Hepatocyte (in vitro differentiated cells): ENCODE data around the gene FGF21. TPM values are rescaled to one million over a fixed set of nuclear protein-coding genes. Genes with fewer than 3 reads are reported as not detected.

ENCODE experiments used
- DNase-seq: peaks from one replicate; pipeline ENCODE4 v3.0.0-alpha.2; 2016; ENCODE audit warnings: low spot score
- H2AFZ ChIP-seq: fragments of 200-600 bp; sonication (generic); 2 replicates; pipeline ENCODE4 v1.6.0; 2016; ENCODE audit warnings: antibody characterized with exemption, mild to moderate bottlenecking
- H3K27ac ChIP-seq: fragments of 200-600 bp; sonication (generic); 2 replicates; pipeline ENCODE4 v1.5.1; 2016; ENCODE audit warnings: mild to moderate bottlenecking
- H3K27me3 ChIP-seq: fragments of 200-600 bp; sonication (generic); 2 replicates; pipeline ENCODE4 v1.6.1; 2016
- H3K36me3 ChIP-seq: fragments of 200-600 bp; sonication (generic); replicated peaks from 2 replicates; pipeline ENCODE4 v1.5.1; 2016; ENCODE audit warnings: low read depth; ENCODE audit not compliant: insufficient read depth
- H3K4me1 ChIP-seq: fragments of 200-600 bp; sonication (generic); 2 replicates; pipeline ENCODE4 v1.5.1; 2016; ENCODE audit warnings: mild to moderate bottlenecking, moderate library complexity; ENCODE audit not compliant: insufficient read depth
- H3K4me2 ChIP-seq: fragments of 200-600 bp; sonication (generic); 2 replicates; pipeline ENCODE4 v1.6.0; 2016
- H3K4me3 ChIP-seq: fragments of 200-600 bp; sonication (generic); 2 replicates; pipeline ENCODE4 v1.5.1; 2016; ENCODE audit warnings: mild to moderate bottlenecking
- H3K79me2 ChIP-seq: fragments of 200-600 bp; sonication (generic); 2 replicates; pipeline ENCODE4 v1.6.0; 2017; ENCODE audit warnings: mild to moderate bottlenecking
- H3K9me2 ChIP-seq: fragments of 200-600 bp; sonication (generic); replicated peaks from 2 replicates; pipeline ENCODE4 v1.6.0; 2017; ENCODE audit warnings: mild to moderate bottlenecking; ENCODE audit not compliant: insufficient read depth
- H3K9me3 ChIP-seq: fragments of 200-600 bp; sonication (generic); 2 replicates; pipeline ENCODE4 v1.5.1; 2016; ENCODE audit warnings: low read depth, mild to moderate bottlenecking
- H4K20me1 ChIP-seq: fragments of 200-600 bp; sonication (generic); 2 replicates; pipeline ENCODE4 v1.6.0; 2016; ENCODE audit warnings: mild to moderate bottlenecking; ENCODE audit not compliant: insufficient read depth, poor library complexity, severe bottlenecking
- CTCF ChIP-seq: fragments of 200-600 bp; sonication (generic); IDR thresholded peaks from 2 replicates; pipeline ENCODE4 v1.5.1; 2016; ENCODE audit warnings: antibody characterized with exemption, mild to moderate bottlenecking; ENCODE audit not compliant: poor library complexity
- EZH2 ChIP-seq: fragments of 200-600 bp; sonication (generic); IDR thresholded peaks from 2 replicates; pipeline ENCODE4 v1.6.1; 2016; ENCODE audit warnings: antibody characterized with exemption, mild to moderate bottlenecking, borderline replicate concordance
- EZH2phosphoT487 ChIP-seq: fragments of 200-600 bp; sonication (generic); IDR thresholded peaks from one replicate; pipeline ENCODE4 v1.6.1; 2018; ENCODE audit warnings: antibody characterized with exemption, mild to moderate bottlenecking, low read depth, moderate library complexity; ENCODE audit not compliant: unreplicated experiment, severe bottlenecking
- WGBS: methylation state at CpG from one replicate; pipeline ENCODE4 v1.1.6; 2016; ENCODE audit warnings: low lambda C conversion rate; ENCODE audit errors: missing lambda C conversion rate; 5-methylcytosine and 5-hydroxymethylcytosine counted together
- polyA plus RNA-seq: library from polyadenylated mRNA; unstranded; fragments of >200 nt; fragmentation: Nextera tagmentation; extraction: Ambion mirVana; gene quantifications from 2 replicates; pipeline ENCODE4 v1.2.1, GENCODE V29; 2016
- total RNA-seq: library from RNA; depleted of rRNA; stranded (reverse); fragments of >200 nt; gene quantifications from 2 replicates; pipeline ENCODE4 v1.2.3, GENCODE V29; 2014

FGF21 gene
- not detected in 2 replicates for total RNA-seq
- polyA plus RNA-seq = not detected in 2 replicates

DNA sequence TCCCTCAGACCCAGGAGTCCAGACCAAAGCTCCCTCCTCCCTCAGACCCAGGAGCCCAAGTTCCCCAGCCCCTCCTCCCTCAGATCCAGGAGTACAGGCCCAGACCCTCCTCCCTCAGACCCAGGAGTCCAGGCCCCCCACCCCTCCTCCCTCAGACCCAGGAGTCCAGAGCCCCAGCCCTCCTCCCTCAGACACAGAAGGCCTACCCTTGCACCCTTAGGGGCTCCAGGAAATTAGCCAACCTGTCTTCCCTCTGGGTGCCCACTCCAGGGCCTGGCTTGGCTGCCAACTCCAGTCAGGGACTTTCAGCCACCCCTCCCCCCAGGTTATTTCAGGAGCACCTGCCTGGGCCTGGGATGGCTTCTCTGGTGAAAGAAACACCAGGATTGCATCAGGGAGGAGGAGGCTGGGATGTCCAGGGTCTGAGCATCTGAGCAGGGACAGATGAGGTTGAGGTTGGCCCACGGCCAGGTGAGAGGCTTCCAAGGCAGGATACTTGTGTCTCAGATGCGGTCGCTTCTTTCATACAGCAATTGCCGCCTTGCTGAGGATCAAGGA, at the start of gene FGF21:
TSS of gene FGF21 (plus strand) at position 441 of the 558 bp plus-strand sequence. CDS start 713 bp downstream, outside the sequence.
- Histone ChIP-seq H3K9me2 (no peaks in the 10 kb centered on the region), H4K20me1 (no peaks in the 10 kb centered on the region), H3K27ac (no peak within 1 kb of the TSS), H3K9me3 (no peaks in the 10 kb centered on the region), H3K36me3 (no peaks in the 10 kb centered on the region), H3K4me3 (no peak within 1 kb of the TSS), H3K27me3 (peaks cover 11% of the 10 kb centered on the region), H2AFZ (no peak within 1 kb of the TSS), H3K4me1 (peaks cover 7% of the 10 kb centered on the region), H3K4me2 (no peak within 1 kb of the TSS), H3K79me2 (no peaks in the 10 kb centered on the region)
- WGBS = 92% methylated on average over 4 of the region's 4 CpGs
- TF ChIP-seq EZH2phosphoT487 (no peak), CTCF (no peak), EZH2 (no peak)
- no peak for DNase-seq

GRCh38 chr19:48708471-48708870, 46.9 kb upstream of the FGF21 start:
- Histone ChIP-seq H3K9me3 (no peaks in the 10 kb centered on the region), H3K27ac (no peak overlapping the region), H3K36me3 (no peaks in the 10 kb centered on the region), H3K4me3 (no peak overlapping the region), H3K79me2 (peaks cover 7% of the 10 kb centered on the region), H3K9me2 (no peaks in the 10 kb centered on the region), H3K4me1 (peaks cover 9% of the 10 kb centered on the region), H3K4me2 (no peak overlapping the region), H3K27me3 (no peaks in the 10 kb centered on the region), H4K20me1 (no peaks in the 10 kb centered on the region), H2AFZ (no peak overlapping the region)
- TF ChIP-seq CTCF (no peak), EZH2phosphoT487 (no peak), EZH2 (no peak)
- 53% methylated on average over 11 of the region's 11 CpGs for WGBS
- DNase-seq = no peak

- no peak for DNase-seq
- Histone ChIP-seq H2AFZ (no peak overlapping the region), H3K79me2 (peaks cover 16% of the 10 kb centered on the region), H3K27me3 (no peaks in the 10 kb centered on the region), H3K36me3 (no peaks in the 10 kb centered on the region), H4K20me1 (no peaks in the 10 kb centered on the region), H3K9me2 (no peaks in the 10 kb centered on the region), H3K9me3 (no peaks in the 10 kb centered on the region), H3K4me2 (no peak overlapping the region), H3K4me1 (peaks cover 18% of the 10 kb centered on the region), H3K4me3 (no peak overlapping the region), H3K27ac (no peak overlapping the region)
- TF ChIP-seq EZH2phosphoT487 (no peak), EZH2 (no peak), CTCF (no peak)
- 90% methylated on average over 4 of the region's 4 CpGs for WGBS
Measured at GRCh38 chr19:48711106-48711662, 44.1 kb upstream of the FGF21 start.
